Amygdala (tissue), 56 donors: ENCODE results near the gene SIN3A.
"Not testable (repeated sequence)": the region's sequence is repeated elsewhere in the genome, so short reads cannot be mapped to it uniquely, and the experiment has no call there.

Experiments
- DNase-seq, 56 donors: peaks; one replicate each; lab custom pipeline; 2025; lab: John Stamatoyannopoulos, UW

Gene SIN3A

GRCh38 chr15:75451674-75452363, at the start of gene SIN3A:
Gene SIN3A (minus strand): TSS chr15:75451690. CDS start chr15:75430375, 21,315 bp downstream.
- peak; percentile 80 to 100 (median 99) for DNase-seq

GRCh38 chr15:75493732-75494131, 42.2 kb upstream of the SIN3A start:
- DNase-seq: no peak

DNA sequence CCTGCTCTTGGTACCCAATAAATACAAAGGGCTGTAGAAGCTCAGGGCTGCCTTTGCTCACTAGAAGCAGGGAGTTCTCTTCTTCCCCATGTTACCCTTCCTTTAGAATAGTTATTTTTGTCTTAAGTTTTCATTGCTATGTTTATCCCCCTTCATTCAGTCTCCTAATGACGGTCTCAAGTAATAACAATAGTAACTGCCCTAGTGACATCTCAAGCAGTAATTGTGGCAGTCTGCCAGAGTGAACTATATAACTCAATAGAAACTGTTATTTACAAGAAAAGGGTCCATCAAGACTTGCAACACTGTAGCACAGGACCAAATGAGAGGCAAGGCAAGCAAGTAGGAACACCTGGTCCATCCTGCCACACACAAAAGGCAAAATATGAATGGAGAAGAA, 32.5 kb upstream of the SIN3A start:
- DNase-seq: no peak

GRCh38 chr15:75483556-75483955, 32.1 kb upstream of the SIN3A start:
- DNase-seq: not testable (repeated sequence)

DNA sequence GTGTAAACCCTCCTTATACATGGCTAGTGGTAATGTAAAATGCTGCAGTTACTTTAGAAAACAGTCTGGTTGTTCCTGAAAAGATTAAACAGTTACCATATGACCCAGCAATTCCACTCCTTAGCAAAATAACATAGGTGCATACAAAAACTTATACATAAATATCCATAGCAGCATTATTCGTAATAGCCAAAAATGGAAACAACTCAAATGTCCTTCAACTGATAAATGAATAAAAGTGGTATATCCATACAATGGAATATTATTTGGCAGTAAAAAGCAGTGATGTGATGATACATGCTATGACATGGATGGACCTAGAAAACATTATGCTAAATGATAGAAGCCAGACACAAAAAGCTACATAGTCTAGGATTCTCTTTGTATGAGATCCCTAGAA, 31.6 kb upstream of the SIN3A start:
- DNase-seq: no peak

GRCh38 chr15:75480463-75480862, 29.0 kb upstream of the SIN3A start:
- DNase-seq: not testable (repeated sequence)

GRCh38 chr15:75479670-75480069, 28.2 kb upstream of the SIN3A start:
- DNase-seq: no peak

DNA sequence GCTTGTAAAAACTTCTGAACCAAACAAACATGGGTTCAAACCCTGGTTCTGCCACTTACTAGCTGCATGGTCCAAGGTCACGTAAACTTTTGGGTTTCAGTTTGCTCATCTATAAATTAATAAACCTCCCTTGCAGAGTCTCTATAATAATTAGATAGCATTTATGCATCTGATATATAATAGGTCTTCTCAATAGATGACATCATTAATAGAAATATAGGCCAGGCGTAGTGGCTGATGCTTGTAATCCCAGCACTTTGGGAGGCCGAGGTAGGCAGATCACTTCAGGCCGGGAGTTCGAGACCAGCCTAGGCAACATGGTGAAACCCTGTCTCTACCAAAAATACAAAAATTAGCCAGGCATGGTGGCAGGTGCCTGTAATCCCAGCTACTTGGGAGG, 25.6 kb upstream of the SIN3A start:
- not testable (repeated sequence) for DNase-seq

DNA sequence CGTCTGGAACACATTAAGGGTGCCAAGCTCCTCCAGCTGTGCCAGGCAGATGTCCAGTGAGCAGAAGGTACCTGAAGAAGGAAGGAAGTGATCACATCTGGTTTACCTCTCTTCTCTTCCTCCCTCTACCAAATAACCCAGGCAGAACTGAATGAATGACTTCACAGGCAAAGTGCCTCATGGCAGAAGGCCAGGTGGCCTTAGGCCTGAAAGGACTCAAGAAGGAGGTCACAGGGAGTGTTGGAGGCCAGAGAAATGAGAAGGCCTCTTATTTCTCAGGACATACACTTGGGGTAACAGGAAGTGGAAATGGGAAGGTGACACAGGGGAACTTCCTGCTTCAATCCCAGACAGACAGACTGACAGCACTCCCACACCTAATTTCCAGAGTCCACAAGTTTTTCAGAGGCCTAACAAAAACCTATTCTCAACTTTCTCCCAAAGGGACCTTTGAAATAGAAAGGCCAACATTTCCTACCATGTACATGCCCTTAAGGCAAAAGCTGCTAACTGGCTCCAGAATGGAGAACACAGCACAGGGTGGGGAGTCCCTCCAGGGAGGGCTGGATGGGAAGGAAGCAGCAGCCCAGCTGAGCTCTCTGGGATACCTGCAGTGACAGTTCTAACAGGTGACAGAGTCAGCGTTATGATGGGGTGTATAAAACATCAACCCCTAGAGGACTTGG, 17.6 kb upstream of the SIN3A start:
- peak in 2 of 56 donors; percentile 2 to 9 for DNase-seq

- DNase-seq: no peak
Observed at GRCh38 chr15:75460646-75461045, 9.2 kb upstream of the SIN3A start.

DNA sequence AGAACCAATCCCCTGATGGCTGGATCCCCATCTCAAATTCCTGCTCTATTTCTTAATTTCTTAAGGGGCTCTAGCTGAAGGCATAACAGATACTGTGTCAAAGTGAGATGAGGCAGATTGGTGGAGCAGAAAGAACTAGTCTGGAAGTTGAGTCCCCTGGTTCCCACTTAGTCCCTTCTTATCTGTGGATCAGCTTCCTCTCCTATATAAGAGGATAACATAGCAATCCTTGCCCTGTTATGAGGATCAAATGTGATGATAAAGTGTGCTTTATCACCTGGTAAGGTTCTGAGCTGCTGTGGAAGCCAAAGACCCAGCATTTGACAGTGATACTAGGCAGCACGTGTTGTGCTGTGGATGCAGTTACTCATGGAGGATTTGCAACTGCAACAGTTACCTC, 8.1 kb upstream of the SIN3A start:
- DNase-seq: no peak

DNA sequence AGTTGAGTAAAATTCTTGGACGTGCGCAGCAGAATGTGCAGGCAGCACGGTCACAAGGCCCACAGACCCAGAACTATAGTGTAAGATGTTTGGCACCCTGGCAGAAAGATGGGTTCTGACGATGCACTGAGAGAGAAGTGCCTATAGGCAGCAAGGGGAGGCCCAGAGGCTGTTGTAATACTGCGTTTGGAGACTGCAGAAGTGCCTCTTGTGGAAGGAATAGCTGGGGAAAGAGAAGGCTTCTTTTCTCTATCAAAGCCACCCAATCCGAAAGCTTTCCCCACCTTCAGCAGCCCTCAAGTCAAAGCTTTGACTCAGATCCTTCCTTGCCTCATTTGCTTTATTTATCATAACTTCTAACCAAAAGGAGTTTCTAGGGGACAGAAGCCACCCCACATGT, 5.2 kb upstream of the SIN3A start:
- DNase-seq: no peak

DNA sequence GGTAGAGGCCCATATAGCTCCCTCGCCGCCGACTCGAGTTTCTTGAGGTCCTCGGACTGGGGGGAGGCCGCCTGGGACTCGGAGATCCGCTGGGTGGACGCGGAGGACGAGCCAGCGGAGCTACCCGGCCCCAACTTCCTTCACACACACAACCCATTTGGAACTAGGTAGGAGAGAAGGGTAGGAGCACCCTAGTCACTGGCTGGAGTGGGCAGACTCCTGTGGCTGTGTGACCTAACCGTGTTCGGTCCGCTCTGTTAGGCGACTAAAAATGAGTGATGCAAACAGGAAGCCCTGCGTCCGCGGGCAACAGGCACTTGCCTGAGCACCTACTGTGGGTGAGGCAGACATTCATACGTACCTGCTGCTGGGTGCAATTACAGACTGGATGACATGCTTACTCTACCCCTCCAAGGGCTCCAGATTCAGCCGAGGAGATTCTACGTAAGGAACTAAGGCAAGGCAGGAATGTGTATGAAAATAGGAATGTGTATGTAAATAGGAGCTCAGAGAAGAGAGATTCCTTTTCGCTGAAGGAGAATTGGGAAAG, 4.6 kb upstream of the SIN3A start:
- peak in 15 of 56 donors; percentile 15 to 73 (median 57) for DNase-seq

GRCh38 chr15:75455424-75455981, 4.0 kb upstream of the SIN3A start:
- DNase-seq: peak; percentile 35 to 91 (median 74)

- peak in 51 of 56 donors; percentile 30 to 97 (median 88) for DNase-seq
Observed at GRCh38 chr15:75454471-75455378, 3.2 kb upstream of the SIN3A start.

GRCh38 chr15:75453703-75454470, 2.4 kb upstream of the SIN3A start:
- DNase-seq: peak; percentile 79 to 100 (median 96)

DNA sequence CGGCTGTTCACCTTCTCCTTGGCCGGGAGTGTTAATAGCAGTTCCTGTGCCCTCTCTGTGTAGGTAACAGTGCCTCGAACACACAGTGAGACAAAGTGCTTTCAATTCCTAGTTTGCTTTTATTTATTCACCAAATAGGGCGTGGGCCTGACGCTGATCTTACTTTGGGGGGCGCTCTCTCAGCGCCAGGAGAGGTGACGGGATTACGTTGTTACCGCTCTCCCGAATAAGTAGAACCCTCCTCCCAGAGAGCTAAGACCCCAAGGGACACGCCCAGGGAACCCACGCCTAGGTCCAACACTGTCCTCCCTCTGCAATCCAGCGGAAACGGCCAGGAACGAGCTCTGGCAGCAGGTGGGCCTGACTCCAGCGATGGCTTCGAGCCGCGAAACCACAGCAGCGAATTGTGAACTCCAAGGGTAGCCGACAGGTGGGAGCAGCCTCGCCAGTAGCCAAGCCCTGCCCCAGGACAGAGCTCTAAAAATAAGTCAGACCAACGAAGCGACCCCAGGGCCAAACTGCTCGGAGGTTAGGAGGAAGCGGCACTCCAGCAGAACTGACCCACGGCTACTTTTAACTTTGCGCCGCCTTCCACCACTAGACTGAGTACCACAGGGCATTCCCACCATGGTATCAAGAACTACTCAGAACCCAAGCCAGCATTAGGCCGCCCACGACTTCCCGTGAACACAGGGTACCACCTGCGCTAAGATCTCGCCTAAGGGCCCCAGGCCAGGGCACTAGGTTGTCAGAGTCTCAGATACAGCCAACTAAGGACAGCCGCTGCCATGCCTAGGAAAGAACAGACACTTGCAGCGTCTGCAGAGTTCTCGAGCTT, 1.6 kb upstream of the SIN3A start:
- DNase-seq: peak in 30 of 56 donors; percentile 2 to 50 (median 30)

GRCh38 chr15:75452364-75452864, 924 bp upstream of the SIN3A start:
- DNase-seq: peak in 53 of 56 donors; percentile 11 to 82 (median 57)
